Large intestine (tissue), 3 donors: ENCODE results near the gene CST6. TPM values are rescaled to one million over a fixed set of nuclear protein-coding genes. Genes with fewer than 3 reads are reported as not detected.

Experiments
- DNase-seq, 2 donors: peaks; one replicate each; pipeline versions ENCODE4 v3.0.0 to v3.0.0-alpha.2; 2013
- H3K27ac ChIP-seq: one replicate; pipeline ENCODE4 v1.5.1; 2013; ENCODE audit warnings: low read length
- H3K27me3 ChIP-seq: 2 replicates; pipeline ENCODE4 v1.6.1; 2013; ENCODE audit warnings: low read length; ENCODE audit not compliant: control insufficient read depth, insufficient read depth
- H3K36me3 ChIP-seq: 2 replicates; pipeline ENCODE4 v1.6.1; 2013; ENCODE audit warnings: low read length; ENCODE audit not compliant: control insufficient read depth, insufficient read depth
- H3K4me1 ChIP-seq: one replicate; pipeline ENCODE4 v1.6.1; 2013; ENCODE audit warnings: low read length; ENCODE audit not compliant: control insufficient read depth, insufficient read depth
- H3K4me3 ChIP-seq: one replicate; pipeline ENCODE4 v1.5.1; 2013; ENCODE audit warnings: low read length
- H3K9me3 ChIP-seq: one replicate; pipeline ENCODE4 v1.6.1; 2013; ENCODE audit warnings: mild to moderate bottlenecking, low read depth, low read length, moderate library complexity; ENCODE audit not compliant: control insufficient read depth
- WGBS: methylation state at CpG from one replicate; pipeline ENCODE4 v1.1.5; 2013; ENCODE audit warnings: low lambda C conversion rate; ENCODE audit not compliant: insufficient coverage; 5-methylcytosine and 5-hydroxymethylcytosine counted together
- polyA plus RNA-seq: library from polyadenylated mRNA; unstranded; fragments of 120-200 nt; gene quantifications from one replicate; pipeline ENCODE4 v1.2.1, GENCODE V29; 2013

The CST6 gene
- polyA plus RNA-seq, 1 donor: 1.7 TPM

- H3K36me3 ChIP-seq: no peaks in the 10 kb centered on the region
- no peak overlapping the region for H3K4me3 ChIP-seq
- no peak overlapping the region for H3K27ac ChIP-seq
- H3K4me1 ChIP-seq: no peaks in the 10 kb centered on the region
- H3K9me3 ChIP-seq: no peaks in the 10 kb centered on the region
- no peak for DNase-seq
- no peaks in the 10 kb centered on the region for H3K27me3 ChIP-seq
- no CpG with 5 or more reads among the region's 9 CpGs for WGBS
These were observed 24.5 kb upstream of the CST6 start for GRCh38 chr11:65987336-65987735.

- Histone ChIP-seq H3K27ac (no peak overlapping the region), H3K36me3 (no peaks in the 10 kb centered on the region), H3K9me3 (no peaks in the 10 kb centered on the region), H3K4me3 (no peak overlapping the region), H3K27me3 (no peaks in the 10 kb centered on the region), H3K4me1 (no peaks in the 10 kb centered on the region)
- peak; percentile 89 to 93 for DNase-seq
- WGBS: 100% methylated on average over 1 of the region's 10 CpGs
These were observed 22.8 kb upstream of the CST6 start for GRCh38 chr11:65988791-65989592.

DNA sequence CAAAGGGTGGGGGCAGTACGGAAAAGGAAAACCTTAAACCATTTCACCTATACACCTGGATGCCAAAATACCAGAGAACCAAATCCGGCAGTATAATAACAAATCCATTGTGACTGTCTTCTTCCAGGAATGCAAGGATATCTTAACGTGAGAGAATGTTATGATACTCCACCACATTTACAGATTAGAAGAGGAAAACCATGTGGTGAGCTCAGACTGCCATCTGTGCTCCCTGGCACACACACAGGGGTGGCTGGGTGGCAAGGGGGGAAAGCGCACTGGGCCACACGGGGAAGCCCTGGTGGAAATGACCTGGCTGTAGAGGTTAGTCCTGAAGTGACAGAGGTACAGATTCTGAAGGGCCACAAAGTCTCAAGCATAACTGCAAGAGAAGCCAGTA is 19.8 kb upstream of the CST6 start:
- Histone ChIP-seq H3K27me3 (no peaks in the 10 kb centered on the region), H3K9me3 (no peaks in the 10 kb centered on the region), H3K4me1 (no peaks in the 10 kb centered on the region), H3K27ac (no peak overlapping the region), H3K36me3 (peaks cover 3% of the 10 kb centered on the region), H3K4me3 (no peak overlapping the region)
- DNase-seq: no peak
- WGBS: 100% methylated on average over 1 of the region's 5 CpGs

GRCh38 chr11:65997286-65997685 is 14.5 kb upstream of the CST6 start:
- H3K27ac ChIP-seq: no peak overlapping the region
- no peaks in the 10 kb centered on the region for H3K27me3 ChIP-seq
- DNase-seq: no peak
- WGBS: no CpG with 5 or more reads among the region's 2 CpGs
- H3K4me1 ChIP-seq: no peaks in the 10 kb centered on the region
- no peak overlapping the region for H3K4me3 ChIP-seq
- H3K36me3 ChIP-seq: peaks cover 36% of the 10 kb centered on the region
- H3K9me3 ChIP-seq: no peaks in the 10 kb centered on the region

GRCh38 chr11:66001942-66002647 is 9.7 kb upstream of the CST6 start, which contains the start of the genes BANF1 and EIF1AD:
TSS of gene BANF1 (plus strand) at chr11:66002503. CDS start at chr11:66003251, 748 bp downstream.
TSS of gene EIF1AD (minus strand) at chr11:66002157. CDS start at chr11:66000389, 1,768 bp downstream.
- no CpG with 5 or more reads among the region's 55 CpGs for WGBS

GRCh38 chr11:66002648-66003225 is 9.1 kb upstream of the CST6 start:
- H3K27ac ChIP-seq: peak overlapping the region; percentile 95
- H3K36me3 ChIP-seq: peaks cover 39% of the 10 kb centered on the region
- no CpG with 5 or more reads among the region's 40 CpGs for WGBS
- H3K4me3 ChIP-seq: peak overlapping the region; percentile 84
- H3K4me1 ChIP-seq: peaks cover 9% of the 10 kb centered on the region
- DNase-seq: peak in 1 of 2 donors; percentile 23
- no peaks in the 10 kb centered on the region for H3K9me3 ChIP-seq
- H3K27me3 ChIP-seq: no peaks in the 10 kb centered on the region

More at GRCh38 chr11:66001942-66002647, 9.7 kb upstream of the CST6 start, which contains the start of the genes BANF1 and EIF1AD:
- Histone ChIP-seq H3K4me3 (peak within 1 kb of the TSS; percentile 84), H3K9me3 (no peaks in the 10 kb centered on the region), H3K36me3 (peaks cover 45% of the 10 kb centered on the region), H3K27me3 (no peaks in the 10 kb centered on the region), H3K27ac (peak within 1 kb of the TSS; percentile 95), H3K4me1 (peaks cover 9% of the 10 kb centered on the region)
- peak; percentile 94 to 99 for DNase-seq

DNA sequence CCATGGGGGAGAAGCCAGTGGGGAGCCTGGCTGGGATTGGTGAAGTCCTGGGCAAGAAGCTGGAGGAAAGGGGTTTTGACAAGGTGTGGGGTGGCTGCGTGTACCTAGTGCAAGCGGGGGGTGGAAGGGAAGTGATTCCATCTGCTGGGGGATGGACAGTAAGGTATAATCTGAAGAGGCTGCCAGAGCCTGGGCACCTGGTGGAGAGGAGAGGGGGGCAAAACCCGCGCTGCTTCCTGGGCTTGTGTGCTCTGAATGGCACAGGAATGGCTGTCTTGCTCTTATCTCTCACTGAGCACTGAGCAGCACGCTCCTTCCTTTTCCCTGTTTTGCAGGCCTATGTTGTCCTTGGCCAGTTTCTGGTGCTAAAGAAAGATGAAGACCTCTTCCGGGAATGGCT is 8.5 kb upstream of the CST6 start:
- no peak overlapping the region for H3K27ac ChIP-seq
- peak overlapping the region; percentile 84 for H3K4me3 ChIP-seq
- H3K9me3 ChIP-seq: no peaks in the 10 kb centered on the region
- WGBS: no CpG with 5 or more reads among the region's 6 CpGs
- DNase-seq: no peak
- H3K4me1 ChIP-seq: peaks cover 9% of the 10 kb centered on the region
- H3K36me3 ChIP-seq: peaks cover 34% of the 10 kb centered on the region
- peaks cover 4% of the 10 kb centered on the region for H3K27me3 ChIP-seq

- peak in 1 of 2 donors; percentile 25 for DNase-seq
- peaks cover 25% of the 10 kb centered on the region for H3K36me3 ChIP-seq
- H3K4me3 ChIP-seq: no peak overlapping the region
- H3K9me3 ChIP-seq: no peaks in the 10 kb centered on the region
- peaks cover 9% of the 10 kb centered on the region for H3K4me1 ChIP-seq
- 60% methylated on average over 1 of the region's 4 CpGs for WGBS
- H3K27ac ChIP-seq: no peak overlapping the region
- peaks cover 9% of the 10 kb centered on the region for H3K27me3 ChIP-seq
These were observed 7.6 kb upstream of the CST6 start for GRCh38 chr11:66004186-66004585.

- no peak overlapping the region for H3K4me3 ChIP-seq
- peaks cover 9% of the 10 kb centered on the region for H3K4me1 ChIP-seq
- DNase-seq: no peak
- no peak overlapping the region for H3K27ac ChIP-seq
- H3K9me3 ChIP-seq: no peaks in the 10 kb centered on the region
- H3K27me3 ChIP-seq: peaks cover 28% of the 10 kb centered on the region
- no CpG with 5 or more reads among the region's 13 CpGs for WGBS
- peaks cover 13% of the 10 kb centered on the region for H3K36me3 ChIP-seq
These were observed 5.5 kb upstream of the CST6 start for GRCh38 chr11:66006134-66006890.

GRCh38 chr11:66006891-66007176 is 5.0 kb upstream of the CST6 start:
- Histone ChIP-seq H3K27ac (no peak overlapping the region), H3K27me3 (peaks cover 33% of the 10 kb centered on the region), H3K4me1 (peaks cover 9% of the 10 kb centered on the region), H3K4me3 (no peak overlapping the region), H3K36me3 (peaks cover 13% of the 10 kb centered on the region), H3K9me3 (no peaks in the 10 kb centered on the region)
- WGBS: no CpG with 5 or more reads among the region's 4 CpGs
- no peak for DNase-seq
